ENCODE results near the gene STX10. TPM values are rescaled to one million over a fixed set of nuclear protein-coding genes. Genes with fewer than 3 reads are reported as not detected.
A peak's percentile ranks its signal among the peaks of the same experiment; 100 is the strongest.

Gene STX10
- total and polyA plus RNA-seq, 9 of the 15 experiments (the other 6 are each of a cell fraction or from before 2014, with no cell fraction given), result 0.51 to 66.3 (median 31.0) TPM

DNA sequence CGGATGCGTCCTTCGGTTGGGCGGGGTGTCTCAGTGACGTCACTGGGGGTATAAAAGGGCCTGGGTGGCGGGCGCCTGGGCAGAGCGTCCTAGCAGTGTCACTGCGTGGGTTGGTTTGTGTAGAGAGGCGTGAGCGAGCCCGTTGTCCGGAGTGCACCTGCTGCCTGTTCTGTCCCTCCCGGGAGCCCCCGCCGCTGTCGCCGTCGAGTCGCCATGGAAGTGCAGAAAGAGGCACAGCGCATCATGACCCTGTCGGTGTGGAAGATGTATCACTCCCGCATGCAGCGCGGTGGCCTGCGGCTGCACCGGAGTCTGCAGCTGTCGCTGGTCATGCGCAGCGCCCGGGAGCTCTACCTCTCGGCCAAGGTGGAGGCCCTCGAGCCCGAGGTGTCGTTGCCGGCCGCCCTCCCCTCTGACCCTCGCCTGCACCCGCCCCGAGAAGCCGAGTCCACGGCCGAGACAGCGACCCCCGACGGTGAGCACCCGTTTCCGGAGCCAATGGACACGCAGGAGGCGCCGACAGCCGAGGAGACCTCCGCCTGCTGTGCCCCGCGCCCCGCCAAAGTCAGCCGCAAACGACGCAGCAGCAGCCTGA is 2.9 kb upstream of the STX10 start (continued):
- TF ChIP-seq, protein P1, sequence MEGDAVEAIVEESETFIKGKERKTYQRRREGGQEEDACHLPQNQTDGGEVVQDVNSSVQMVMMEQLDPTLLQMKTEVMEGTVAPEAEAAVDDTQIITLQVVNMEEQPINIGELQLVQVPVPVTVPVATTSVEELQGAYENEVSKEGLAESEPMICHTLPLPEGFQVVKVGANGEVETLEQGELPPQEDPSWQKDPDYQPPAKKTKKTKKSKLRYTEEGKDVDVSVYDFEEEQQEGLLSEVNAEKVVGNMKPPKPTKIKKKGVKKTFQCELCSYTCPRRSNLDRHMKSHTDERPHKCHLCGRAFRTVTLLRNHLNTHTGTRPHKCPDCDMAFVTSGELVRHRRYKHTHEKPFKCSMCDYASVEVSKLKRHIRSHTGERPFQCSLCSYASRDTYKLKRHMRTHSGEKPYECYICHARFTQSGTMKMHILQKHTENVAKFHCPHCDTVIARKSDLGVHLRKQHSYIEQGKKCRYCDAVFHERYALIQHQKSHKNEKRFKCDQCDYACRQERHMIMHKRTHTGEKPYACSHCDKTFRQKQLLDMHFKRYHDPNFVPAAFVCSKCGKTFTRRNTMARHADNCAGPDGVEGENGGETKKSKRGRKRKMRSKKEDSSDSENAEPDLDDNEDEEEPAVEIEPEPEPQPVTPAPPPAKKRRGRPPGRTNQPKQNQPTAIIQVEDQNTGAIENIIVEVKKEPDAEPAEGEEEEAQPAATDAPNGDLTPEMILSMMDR (IDR thresholded peaks at IDR 0.05 in 2 of 3, conservative IDR thresholded peaks at IDR 0.05 in 1 of 3; ENCODE audit: insufficient read depth in 2 of 3, low read depth in 1 of 3, low read length in 3 of 3), result peak in 1 of 3 experiments; percentile 29; a peak in 1 of 6 replicates
- TF ChIP-seq IFI16 (CRISPR knock-in tag; IDR thresholded peaks at IDR 0.05), result no peak
- TF ChIP-seq CTBP1 (IDR thresholded peaks at IDR 0.05; ENCODE audit: borderline replicate concordance), result peak; percentile 85
- no peak for TF ChIP-seq NFRKB (IDR thresholded peaks at IDR 0.05; ENCODE audit: low read depth)
- peak; percentile 91; the same call in 1 of the 2 replicates for TF ChIP-seq ZNF282 (CRISPR knock-in tag; IDR thresholded peaks at IDR 0.05)
- TF ChIP-seq, protein P2, sequence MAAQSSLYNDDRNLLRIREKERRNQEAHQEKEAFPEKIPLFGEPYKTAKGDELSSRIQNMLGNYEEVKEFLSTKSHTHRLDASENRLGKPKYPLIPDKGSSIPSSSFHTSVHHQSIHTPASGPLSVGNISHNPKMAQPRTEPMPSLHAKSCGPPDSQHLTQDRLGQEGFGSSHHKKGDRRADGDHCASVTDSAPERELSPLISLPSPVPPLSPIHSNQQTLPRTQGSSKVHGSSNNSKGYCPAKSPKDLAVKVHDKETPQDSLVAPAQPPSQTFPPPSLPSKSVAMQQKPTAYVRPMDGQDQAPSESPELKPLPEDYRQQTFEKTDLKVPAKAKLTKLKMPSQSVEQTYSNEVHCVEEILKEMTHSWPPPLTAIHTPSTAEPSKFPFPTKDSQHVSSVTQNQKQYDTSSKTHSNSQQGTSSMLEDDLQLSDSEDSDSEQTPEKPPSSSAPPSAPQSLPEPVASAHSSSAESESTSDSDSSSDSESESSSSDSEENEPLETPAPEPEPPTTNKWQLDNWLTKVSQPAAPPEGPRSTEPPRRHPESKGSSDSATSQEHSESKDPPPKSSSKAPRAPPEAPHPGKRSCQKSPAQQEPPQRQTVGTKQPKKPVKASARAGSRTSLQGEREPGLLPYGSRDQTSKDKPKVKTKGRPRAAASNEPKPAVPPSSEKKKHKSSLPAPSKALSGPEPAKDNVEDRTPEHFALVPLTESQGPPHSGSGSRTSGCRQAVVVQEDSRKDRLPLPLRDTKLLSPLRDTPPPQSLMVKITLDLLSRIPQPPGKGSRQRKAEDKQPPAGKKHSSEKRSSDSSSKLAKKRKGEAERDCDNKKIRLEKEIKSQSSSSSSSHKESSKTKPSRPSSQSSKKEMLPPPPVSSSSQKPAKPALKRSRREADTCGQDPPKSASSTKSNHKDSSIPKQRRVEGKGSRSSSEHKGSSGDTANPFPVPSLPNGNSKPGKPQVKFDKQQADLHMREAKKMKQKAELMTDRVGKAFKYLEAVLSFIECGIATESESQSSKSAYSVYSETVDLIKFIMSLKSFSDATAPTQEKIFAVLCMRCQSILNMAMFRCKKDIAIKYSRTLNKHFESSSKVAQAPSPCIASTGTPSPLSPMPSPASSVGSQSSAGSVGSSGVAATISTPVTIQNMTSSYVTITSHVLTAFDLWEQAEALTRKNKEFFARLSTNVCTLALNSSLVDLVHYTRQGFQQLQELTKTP (IDR thresholded peaks at IDR 0.05; ENCODE audit: low read depth in 1 of 2, partially characterized antibody in 2 of 2), result peak; percentile 85 to 96
- TF ChIP-seq, protein P3, sequence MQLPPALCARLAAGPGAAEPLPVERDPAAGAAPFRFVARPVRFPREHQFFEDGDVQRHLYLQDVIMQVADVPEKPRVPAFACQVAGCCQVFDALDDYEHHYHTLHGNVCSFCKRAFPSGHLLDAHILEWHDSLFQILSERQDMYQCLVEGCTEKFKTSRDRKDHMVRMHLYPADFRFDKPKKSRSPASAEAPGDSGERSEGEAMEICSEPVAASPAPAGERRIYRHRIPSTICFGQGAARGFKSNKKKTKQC (CRISPR knock-in tag; IDR thresholded peaks at IDR 0.05), result peak; percentile 37; the same call in 1 of the 2 replicates
- TF ChIP-seq XRCC4 (IDR thresholded peaks at IDR 0.05; ENCODE audit: extremely low read depth, insufficient read depth, insufficient read length), result no peak
- TF ChIP-seq RBM15 (IDR thresholded peaks at IDR 0.05; ENCODE audit: insufficient read depth, low read length), result peak; percentile 76; the same call in 1 of the 2 replicates
- TF ChIP-seq SPI1 (IDR thresholded peaks at IDR 0.05; ENCODE audit: borderline replicate concordance, low read depth, low read length), result no peak
- TF ChIP-seq, protein P4, sequence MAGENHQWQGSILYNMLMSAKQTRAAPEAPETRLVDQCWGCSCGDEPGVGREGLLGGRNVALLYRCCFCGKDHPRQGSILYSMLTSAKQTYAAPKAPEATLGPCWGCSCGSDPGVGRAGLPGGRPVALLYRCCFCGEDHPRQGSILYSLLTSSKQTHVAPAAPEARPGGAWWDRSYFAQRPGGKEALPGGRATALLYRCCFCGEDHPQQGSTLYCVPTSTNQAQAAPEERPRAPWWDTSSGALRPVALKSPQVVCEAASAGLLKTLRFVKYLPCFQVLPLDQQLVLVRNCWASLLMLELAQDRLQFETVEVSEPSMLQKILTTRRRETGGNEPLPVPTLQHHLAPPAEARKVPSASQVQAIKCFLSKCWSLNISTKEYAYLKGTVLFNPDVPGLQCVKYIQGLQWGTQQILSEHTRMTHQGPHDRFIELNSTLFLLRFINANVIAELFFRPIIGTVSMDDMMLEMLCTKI (IDR thresholded peaks at IDR 0.05; ENCODE audit: partially characterized antibody), result no peak
- TF ChIP-seq, protein P5, sequence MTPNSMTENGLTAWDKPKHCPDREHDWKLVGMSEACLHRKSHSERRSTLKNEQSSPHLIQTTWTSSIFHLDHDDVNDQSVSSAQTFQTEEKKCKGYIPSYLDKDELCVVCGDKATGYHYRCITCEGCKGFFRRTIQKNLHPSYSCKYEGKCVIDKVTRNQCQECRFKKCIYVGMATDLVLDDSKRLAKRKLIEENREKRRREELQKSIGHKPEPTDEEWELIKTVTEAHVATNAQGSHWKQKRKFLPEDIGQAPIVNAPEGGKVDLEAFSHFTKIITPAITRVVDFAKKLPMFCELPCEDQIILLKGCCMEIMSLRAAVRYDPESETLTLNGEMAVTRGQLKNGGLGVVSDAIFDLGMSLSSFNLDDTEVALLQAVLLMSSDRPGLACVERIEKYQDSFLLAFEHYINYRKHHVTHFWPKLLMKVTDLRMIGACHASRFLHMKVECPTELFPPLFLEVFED (CRISPR knock-in tag; conservative IDR thresholded peaks at IDR 0.05), result peak; percentile 96
- TF ChIP-seq HDAC3 (IDR thresholded peaks at IDR 0.05; ENCODE audit: borderline replicate concordance, partially characterized antibody), result peak; percentile 70
- TF ChIP-seq BACH1 (tag; IDR thresholded peaks at IDR 0.05), result no peak
- no peak for TF ChIP-seq RBM34 (IDR thresholded peaks at IDR 0.05; ENCODE audit: borderline replicate concordance, insufficient read depth, low read length)
- no peak for TF ChIP-seq ZNF778 (CRISPR knock-in tag; IDR thresholded peaks at IDR 0.05)
- no peak for TF ChIP-seq CAMTA2 (CRISPR knock-in tag; conservative IDR thresholded peaks at IDR 0.05)
- TF ChIP-seq HEY1 (CRISPR knock-in tag; IDR thresholded peaks at IDR 0.05; ENCODE audit: borderline replicate concordance), result no peak; the same call in 1 of the 2 replicates
- peak; percentile 54 for TF ChIP-seq ZFX (CRISPR knock-in tag; IDR thresholded peaks at IDR 0.05)

Data from K562 (cell line).